GM18907 (cell line): ENCODE results near the gene MORN1.

Experiments used
- ATAC-seq: cut with Tn5 transposase; IDR thresholded peaks from one replicate; pipeline ENCODE4 v1.9.1; 2021; ENCODE audit warnings: mild to moderate bottlenecking, moderate library complexity; ENCODE audit not compliant: unreplicated experiment

MORN1 gene

DNA sequence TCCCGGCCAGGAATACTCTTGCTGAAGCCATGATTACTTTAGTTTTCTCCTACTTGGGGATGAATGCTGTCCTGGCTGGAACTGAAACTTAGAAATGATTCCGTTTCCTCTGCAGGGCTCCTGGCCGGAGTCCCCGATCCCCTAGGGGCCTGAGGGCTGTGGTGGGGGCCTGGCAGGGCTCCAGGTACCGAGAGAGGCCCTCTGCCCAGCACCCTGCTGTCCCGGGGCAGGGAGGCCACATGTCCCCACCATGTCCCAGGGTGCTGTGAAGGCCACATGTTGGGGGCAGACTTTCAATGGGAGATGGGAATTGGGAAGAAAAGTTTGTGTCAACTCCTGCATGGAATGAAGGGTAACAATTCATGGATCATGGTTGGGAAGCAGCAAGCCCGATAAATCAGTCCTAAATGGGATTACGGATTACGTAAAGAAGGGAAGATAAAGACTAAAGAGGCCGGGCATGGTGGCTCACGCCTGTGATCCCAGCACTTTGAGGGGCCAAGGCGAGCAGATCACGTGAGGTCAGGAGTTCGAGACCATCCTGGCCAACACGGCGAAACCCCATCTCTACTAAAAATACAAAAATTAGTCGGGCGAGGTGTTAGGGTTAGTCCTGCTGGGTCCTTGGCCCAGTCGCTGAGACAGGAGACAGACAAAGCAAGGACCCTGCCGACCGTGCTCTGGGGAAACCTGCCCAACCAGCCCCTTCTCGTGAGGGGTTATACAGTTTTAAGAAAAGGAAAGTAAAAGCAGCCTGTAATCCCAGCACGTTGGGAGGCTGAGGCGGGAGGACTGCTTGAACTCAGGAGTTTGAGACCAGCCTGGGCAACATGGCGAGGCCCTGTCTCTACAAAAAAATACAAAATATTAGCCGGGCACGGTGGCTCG, 37.6 kb downstream of the MORN1 start:
- no peak for ATAC-seq

DNA sequence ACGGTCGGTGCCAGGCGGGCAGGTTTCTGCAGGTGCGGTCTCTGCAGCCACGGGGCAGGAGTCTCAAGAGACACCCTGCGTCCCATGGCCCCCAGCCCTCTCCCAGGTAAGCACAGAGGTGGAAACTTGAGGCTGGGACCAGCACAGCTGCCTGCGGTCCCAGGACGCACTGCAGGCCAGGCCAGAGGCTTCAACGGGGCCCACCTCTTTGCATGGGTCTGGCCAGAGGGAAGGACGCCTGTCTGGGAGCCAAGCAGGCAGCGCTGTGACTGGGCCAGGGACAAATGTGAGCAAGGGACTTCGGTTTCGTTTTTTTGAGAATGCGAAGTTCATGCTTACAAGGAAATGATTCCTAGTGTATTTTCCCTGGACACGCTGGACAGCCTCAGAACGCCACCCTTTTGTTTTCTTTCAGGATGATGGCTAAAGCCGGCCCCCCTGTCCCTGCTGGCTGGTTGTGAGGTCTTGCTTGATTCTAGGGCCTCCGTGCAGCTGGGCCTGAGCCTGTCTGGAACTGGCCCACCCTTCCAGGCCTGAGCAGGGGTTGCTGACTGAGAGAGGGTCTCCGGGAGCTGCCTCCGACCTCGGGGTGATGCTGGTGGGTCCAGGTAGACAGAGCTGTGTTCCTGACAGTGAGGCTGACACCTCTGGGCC, 38.3 kb downstream of the MORN1 start:
- ATAC-seq, result no peak

DNA sequence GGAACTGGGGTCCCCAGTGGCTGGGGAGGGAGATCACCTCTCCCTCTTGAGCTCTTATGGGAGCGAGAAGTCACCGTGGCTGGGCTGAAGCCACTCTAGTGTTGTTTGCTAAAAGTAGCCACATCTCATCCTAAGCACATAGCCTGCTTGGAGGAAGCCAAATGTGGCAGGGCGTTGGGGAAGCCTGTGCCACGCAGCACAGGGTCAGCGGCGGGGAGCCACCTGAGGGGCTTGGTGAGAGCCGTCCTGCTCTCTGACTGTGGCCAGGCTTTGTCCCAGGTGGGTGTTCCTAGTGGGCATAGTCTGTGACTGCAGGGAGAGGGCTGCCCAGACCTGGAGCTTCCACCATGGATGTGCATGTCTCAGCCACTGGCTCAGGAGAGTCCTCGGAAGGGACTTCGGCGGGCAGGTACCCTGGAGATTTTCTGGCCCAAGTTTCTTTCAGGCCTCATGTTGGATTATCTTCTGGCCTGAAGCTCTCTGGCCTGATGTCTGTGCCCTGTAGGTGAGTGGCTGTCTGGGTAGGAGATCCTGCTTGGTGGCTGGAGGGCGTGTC, 38.9 kb downstream of the MORN1 start:
- no peak for ATAC-seq

DNA sequence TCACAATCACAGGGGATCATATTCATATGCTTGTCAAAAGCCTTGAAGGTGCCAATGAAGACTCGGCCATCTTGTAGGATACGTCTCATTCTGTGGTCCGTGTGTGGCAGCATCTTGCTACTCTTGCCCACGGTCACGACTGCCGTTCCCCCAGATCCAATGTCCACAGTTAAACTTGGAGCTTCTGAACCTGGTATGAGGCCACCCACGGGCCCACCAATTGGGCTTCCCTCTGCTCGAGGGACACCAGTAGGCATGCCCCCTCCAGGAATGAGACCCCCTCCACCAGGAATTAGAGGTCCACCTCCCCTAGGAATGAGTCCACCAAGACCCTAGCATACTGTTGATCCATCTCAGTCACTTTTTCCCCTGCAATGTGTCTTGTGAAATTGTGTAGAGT, 39.6 kb downstream of the MORN1 start:
- no peak for ATAC-seq

DNA sequence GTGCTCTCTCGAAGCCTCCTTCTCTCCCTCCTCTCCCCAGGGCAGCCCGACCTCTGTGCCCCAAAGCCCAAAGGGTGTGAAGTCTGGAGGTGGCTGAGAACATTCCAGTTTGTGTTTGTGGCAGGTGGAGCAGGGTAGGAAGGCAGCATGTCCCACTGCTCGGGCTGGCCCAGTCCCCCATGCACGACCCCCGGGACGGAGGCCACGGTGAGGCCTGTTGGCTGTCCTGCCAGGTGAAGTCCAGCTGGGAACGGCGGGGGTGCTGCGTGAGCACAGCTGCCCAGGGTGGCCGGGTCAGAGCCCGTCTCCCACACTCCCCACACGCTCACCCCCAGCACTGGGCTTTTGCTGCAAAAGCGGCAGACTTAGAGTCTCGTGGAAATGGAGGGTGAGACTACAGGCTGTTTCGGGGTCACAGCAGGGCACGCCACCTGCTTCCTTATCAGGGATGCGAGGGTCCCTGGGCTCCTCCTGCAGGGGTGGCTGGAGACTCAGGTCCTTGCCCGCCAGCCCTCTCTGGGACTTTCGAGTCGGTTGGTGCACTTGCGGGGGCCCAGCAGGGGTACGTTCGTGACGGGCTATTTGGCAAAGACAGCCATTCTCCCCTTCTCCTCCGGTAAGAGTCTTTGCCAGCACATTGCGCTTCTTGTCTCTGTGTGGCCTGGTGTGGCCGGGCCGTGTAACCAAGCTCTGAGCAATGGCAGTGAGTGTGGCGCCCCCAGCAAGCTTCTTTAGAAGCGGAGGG, 40.3 kb downstream of the MORN1 start:
- no peak for ATAC-seq

DNA sequence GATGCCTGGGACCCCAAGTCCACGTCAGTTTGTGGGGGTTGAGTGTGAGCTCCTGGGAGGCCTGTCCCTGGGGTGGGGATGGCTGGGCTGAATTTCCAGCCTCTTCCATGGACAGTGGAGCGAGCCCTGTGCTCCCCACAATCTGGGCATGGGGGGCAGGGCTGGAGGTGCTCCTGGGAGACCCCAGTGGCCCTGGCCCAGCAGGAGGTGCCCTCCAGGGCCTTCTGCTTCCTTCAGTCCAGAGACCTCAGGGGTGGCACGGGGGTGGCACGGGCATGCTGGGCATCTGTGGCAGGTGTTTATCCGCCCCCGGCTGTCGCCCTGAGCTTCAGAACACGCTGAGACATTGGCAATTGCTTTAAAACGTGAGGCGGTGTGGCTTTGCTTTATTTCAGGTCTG, 40.9 kb downstream of the MORN1 start:
- ATAC-seq, result no peak

DNA sequence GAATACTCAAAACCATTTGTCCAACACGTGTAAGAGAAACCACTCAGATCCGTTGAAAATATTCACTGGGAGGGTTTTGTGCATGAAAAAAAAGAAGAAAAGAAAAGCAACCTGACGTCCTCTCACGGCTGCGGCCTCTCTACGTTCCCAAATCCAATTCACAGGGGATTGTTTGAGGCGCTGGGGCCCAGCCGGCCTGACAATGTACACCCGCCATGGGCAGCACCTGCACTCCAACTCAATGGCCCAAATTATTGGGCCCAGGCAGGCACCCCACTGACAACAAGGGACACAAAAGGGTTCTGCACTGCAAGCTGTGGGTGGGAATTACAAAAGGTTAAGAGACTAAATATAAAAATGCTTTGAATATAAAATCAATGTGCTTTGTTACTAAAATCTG, 41.5 kb downstream of the MORN1 start:
- ATAC-seq, result no peak

DNA sequence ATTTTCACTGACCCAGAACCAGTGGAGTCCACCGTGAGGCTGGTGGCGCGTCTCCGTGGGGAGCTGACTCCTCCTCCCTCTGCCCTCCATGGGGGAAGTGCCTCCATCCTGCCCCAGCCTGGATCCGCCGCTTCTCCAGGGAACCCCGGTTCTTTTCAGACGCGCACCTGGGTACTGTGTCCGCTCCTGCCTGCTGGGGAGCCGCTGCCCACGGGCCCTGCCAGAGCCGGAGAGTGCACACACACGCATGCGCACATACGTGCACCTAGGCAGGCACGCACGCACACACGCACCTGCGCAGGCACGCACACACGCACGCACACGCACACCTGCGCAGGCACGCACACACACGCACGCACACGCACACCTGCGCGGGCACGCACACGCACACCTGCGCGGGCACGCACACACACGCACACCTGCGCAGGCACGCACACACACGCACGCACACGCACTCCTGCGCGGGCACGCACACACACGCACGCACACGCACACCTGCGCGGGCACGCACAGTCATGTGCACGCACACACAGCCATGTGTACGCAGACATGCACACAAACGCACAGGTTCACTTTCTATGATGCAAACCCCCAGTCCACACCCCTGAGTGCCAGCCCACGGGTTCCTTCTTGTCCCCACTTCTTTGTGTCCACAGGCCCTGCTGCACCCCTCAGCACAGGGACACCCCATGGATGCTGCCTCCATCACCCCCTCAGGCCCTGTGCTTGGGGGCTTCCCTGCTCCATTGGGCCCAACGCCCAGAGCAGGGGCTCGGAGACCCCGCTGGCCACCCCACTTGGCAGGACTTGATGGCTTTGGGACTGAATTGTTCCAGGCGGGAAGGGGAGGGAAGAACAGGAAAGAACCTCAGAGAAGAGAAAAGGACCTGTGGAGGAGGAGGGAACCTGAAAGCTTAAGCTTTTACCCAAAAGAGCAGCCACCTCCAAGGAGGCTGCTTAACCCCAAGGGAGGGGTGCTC, 42.7 kb downstream of the MORN1 start:
- ATAC-seq, result no peak

DNA sequence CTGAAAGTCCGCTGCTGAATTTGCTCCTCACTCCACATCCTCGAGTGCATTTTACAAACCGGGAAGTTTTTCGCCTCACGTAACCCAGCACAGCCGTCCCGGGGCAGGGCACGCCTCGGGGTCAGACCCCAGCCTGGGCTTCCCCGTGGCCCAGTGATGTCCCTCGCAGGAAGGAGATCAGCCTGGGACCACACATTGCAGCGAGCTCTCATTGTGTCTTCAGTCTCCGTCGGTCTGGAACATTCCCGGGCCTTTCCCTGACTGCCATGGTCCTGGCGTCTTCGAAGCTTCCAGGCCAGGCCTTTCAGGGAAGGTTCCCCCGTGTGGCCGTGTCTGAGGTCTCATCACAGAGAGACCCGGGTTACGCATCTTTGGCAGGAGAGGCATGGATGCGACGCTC, 43.5 kb downstream of the MORN1 start:
- ATAC-seq, result no peak

DNA sequence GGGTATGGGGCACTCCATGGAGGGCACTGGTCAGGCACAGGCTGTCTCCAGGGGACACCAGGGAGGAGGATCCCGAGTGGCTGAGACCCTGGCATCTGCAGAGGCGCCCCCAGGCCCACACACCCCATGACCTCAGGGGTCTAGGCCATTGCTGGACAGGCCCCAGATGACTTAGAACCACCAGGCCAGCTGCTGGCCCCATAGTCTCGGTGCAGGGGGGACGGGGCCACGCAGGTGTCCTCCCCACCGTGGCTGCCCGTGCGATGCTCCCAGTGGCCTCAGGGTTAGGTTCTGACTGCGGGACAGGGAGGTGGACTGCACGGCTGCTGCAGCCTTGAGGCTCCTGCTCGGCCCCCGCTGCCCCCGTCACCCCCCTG, 44.0 kb downstream of the MORN1 start:
- no peak for ATAC-seq

DNA sequence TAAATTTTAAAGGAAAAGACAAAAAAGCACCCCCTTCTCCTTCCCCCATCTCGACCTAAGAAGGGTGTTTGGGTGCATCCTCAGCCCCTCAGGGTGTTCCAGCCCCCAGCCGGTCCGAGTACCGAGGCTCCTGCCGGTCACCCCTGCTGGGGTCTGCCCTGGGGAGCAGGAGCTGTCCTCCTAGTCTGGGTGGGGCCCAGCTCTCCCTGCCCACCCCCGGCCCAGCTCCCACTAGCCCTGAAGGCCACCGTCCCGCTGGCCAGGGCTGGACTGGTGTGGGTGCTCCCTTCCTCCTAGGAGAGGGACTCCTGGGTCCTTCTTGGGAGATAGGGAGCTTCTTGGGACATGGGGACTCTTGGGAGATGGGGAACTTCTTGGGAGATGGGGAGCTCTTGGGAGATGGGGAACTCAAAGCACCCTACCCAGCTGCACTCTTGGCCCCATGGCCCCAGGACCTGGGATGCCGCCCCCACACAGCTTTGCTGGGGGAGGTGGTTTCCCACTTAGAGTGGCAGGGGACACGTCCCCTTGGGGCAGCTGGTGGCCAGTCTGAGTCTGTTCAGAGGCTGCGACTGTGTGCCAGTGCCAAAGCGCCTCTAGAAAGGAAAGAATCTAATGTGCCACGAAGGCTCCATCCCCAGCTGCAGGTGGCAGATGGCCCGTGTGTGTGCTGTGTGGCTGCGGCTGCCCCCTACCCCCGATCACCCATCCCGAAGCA, 44.5 kb downstream of the MORN1 start:
- no peak for ATAC-seq

DNA sequence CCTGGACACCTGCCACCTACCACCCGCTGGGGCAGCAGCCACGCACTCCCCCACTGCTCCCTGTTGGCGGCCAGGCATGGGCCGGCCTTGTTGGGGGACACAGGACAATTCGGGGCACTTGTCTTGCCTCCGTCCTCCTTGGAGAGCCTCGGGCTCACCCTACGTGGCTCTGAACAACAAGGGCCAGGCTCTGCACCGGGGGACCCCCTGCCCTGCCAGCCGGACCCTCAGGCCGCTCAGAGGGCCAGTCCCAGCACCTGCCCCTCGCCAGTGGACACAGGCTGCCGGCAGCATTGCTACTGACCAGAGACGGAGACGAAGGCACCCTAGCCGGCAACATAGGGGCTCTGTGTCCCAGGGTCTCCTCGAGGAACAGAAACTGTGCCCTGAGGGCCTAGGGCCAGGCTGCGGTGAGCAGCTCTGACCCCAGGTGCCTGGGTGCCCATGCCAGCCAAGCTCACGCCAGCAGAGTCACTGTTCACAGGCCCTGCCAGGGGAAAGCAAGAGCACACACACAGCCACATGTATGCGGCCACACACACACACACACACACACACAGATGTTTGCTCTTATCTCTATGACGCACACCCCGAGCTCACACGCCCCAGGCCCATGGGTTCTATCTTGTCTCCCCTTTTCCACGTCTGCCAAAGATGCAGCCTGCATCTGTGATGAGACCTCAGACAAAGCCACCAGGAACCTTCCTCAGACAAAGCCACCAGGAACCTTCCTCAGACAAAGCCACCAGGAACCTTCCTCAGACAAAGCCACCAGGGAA, 45.9 kb downstream of the MORN1 start:
- no peak for ATAC-seq

DNA sequence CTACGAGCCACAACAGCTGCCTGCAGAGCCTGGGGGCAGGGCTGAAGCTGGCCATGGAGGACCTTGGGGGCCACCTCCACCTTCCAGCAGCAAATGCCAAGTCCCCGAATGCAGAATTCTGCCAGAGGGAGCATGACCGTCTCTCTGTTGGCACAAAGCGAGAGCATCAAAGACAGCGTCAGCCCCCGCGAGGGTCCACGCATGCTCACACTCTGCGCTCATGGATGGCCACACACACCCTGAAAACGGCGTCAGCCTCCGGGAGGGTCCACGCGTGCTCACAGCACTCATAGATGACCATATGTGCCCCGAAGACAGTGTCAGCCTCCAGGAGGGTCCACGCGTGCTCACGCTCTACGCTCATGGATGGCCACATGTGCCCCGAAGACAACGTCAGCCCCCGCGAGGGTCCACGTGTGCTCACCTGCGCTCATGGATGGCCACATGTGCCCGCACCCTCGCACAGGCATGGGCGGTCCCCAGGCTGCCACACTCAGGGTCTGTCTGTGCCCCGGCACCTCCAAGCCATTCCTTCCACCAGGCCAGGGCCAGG, 46.5 kb downstream of the MORN1 start:
- ATAC-seq, result no peak

DNA sequence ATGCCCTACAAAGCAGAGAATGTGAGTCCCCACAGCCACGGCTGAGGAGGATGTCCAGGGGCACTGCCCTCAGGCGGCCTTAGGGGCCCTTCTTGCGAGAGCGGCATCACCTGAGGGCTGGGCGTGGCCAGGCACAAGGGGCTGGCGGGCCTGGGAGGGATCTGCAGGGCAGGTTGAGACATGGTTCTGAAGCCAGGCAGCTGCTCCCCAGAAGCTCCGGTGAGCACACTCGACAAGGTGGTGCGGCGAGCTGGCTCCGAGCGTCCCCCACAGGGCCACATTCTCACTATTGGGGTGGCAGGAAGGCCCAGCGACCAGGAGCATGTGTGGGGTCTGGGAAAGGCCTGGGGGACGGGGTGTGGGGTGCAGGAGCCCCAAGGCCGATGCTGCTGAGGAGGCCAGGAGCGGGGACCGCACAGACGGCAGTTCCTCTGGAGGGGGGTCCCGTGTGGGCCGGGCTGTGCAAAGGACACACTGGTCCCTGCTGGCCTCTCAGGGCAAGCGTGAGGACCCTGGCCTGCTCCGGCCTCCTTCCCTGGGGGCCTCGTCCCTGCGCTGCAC, 47.2 kb downstream of the MORN1 start:
- no peak for ATAC-seq

DNA sequence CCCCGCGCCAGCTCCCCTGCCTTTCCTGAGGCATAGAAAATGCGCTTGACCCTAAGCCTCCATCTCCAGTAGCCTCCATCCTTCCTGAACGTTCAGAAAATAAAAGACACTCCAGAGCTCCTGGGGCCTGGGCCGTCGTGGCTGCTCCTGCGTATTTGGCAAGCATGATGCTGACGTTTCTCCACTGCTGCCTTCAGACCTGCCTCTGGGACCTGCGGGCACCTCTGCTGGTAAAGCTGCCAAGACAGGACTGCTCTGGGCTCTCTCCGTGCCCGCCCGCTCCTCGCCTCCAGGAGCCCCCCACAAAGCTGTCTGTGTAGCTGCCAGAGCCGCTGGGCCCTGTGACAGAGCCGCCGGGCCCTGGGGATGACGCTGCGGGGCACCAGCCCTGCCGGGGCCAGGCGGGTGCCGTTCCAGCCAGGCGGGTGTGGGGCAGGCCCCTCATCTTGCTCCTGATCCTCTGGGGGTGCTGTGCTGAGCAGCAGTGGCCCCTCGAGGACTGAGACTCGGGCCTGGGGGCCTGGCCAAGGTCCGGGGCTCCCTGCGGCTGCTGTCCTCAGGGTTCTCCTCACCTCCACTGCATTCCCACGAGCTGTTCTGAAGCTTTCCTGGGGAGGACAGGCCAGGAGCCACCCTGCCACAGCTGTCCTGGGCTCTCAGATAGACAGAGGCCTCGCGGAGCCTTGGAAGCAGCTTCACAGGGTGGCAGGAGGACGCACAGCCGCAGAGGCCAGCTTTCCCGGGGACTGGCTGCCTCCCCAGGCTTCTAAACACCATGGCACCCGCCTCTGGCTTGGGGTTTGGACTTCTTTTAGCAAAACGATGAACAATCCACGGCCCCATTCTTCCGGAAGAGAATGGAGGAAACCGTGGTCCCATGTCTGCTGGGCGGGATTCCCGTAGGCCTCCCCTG, 48.1 kb downstream of the MORN1 start:
- no peak for ATAC-seq

DNA sequence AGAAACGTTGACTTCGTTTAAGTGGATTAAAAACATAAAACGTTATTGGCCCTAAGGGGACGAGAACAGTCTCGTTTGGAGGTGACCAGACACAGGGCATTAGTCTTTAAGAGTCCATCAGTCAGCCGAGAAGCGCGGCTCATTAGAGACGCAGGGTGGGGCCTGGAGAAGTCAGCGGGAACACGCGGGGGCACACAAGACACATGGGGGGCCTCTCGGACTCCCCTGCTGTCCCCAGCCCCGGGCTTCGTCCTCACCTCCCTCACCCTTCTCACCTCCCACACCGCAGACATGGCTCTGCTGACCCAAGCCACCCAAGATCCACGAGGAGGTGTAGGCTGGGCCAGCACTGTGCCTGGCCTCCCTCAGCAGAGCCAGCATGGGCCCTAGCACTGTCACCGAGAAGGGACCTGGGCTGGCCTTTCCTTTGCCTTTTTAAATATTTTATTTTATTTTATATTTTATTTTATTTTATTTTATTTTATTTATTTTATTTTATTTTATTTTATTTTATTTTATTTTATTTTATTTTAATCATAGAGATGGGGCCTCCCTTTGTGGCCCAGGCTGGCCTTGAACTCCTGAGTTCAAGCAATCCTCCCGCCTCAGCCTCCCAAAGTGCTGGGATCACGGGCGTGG, 48.9 kb downstream of the MORN1 start:
- ATAC-seq, result no peak
